ENCODE data around the gene HMX1. TPM values are rescaled to one million over a fixed set of nuclear protein-coding genes. Genes with fewer than 3 reads are reported as not detected.

Gene HMX1
- total and polyA plus RNA-seq, 2 donors (not counting 3 experiments of a cell fraction or from before 2014, with no cell fraction given) = not detected

- Histone ChIP-seq H2AFZ (ENCODE audit: low read depth, low read length) (no peak overlapping the region), H3K27me3 (ENCODE audit: control insufficient read depth in 2 of 2, insufficient read depth in 2 of 2, low read length in 2 of 2) (peaks cover 24 to 33% of the 10 kb centered on the region in 2 experiments), H3K4me3 (replicated peaks in 1 of 3; ENCODE audit: insufficient read depth in 1 of 3, low read depth in 1 of 3, low read length in 3 of 3) (no peak overlapping the region), H3K4me2 (ENCODE audit: insufficient read depth, low read length) (no peak overlapping the region), H3K4me1 (ENCODE audit: control insufficient read depth, extremely low read depth, insufficient read depth, low read length) (no peaks in the 10 kb centered on the region), H3K9ac (replicated peaks; ENCODE audit: extremely low read depth, insufficient read depth, low read length) (no peak overlapping the region), H4K20me1 (replicated peaks; ENCODE audit: control insufficient read depth, extremely low read depth, insufficient read depth, low read length) (no peaks in the 10 kb centered on the region), H3K9me1 (replicated peaks; ENCODE audit: control insufficient read depth, extremely low read depth, insufficient read depth, low read length) (no peaks in the 10 kb centered on the region), H3K36me3 (ENCODE audit: control insufficient read depth in 2 of 2, extremely low read depth in 1 of 2, insufficient read depth in 2 of 2, low read length in 2 of 2) (no peaks in the 10 kb centered on the region), H3K79me2 (ENCODE audit: control insufficient read depth, insufficient read depth, low read length) (no peaks in the 10 kb centered on the region), H3K9me3 (replicated peaks; ENCODE audit: control insufficient read depth, insufficient read depth, low read length) (no peaks in the 10 kb centered on the region), H3K27ac (ENCODE audit: insufficient read depth, low read depth, low read length) (no peak overlapping the region)
- ChIA-PET CTCF (interaction anchor here (0.6 kb wide), 1 partner anchor 11 kb away, joined by 4 read pairs; no protein-coding TSS in a partner anchor), POLR2A (no interaction called here)
- no TSS peak for BruUV-seq (replicated peaks)
- intact Hi-C loops (cut with micrococcal nuclease) = no loop called here
- dilution Hi-C loops (cut with MboI; ENCODE audit: extremely low pct_ligation_motif_present, low sequenced_read_pairs) = no loop called here
- TF ChIP-seq JUN (IDR thresholded peaks at IDR 0.05; ENCODE audit: borderline replicate concordance, insufficient read depth, insufficient read length, low read depth) = no peak
- TF ChIP-seq EZH2 (IDR thresholded peaks at IDR 0.05; ENCODE audit: borderline replicate concordance, low read depth, low read length, severe bottlenecking) = no peak
- no peak for TF ChIP-seq MYC (IDR thresholded peaks at IDR 0.05; ENCODE audit: low read depth, low read length)
- TF ChIP-seq GATA2 (IDR thresholded peaks at IDR 0.05; ENCODE audit: insufficient read depth, insufficient read length, low read depth, low read length) = no peak
- no peak for TF ChIP-seq FOS (IDR thresholded peaks at IDR 0.05; ENCODE audit: borderline replicate concordance, insufficient read depth, low read length)
- no peak for TF ChIP-seq CTCF (IDR thresholded peaks at IDR 0.05; ENCODE audit: extremely low read depth in 1 of 2, insufficient read depth in 1 of 2, low read depth in 1 of 2, low read length in 2 of 2)
- no peak for TF ChIP-seq POLR2AphosphoS5 (IDR thresholded peaks at IDR 0.05; ENCODE audit: insufficient read depth, low read depth, low read length)
- TF ChIP-seq, protein P1, sequence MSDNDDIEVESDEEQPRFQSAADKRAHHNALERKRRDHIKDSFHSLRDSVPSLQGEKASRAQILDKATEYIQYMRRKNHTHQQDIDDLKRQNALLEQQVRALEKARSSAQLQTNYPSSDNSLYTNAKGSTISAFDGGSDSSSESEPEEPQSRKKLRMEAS (IDR thresholded peaks at IDR 0.05; ENCODE audit: insufficient read depth, insufficient read length) = no peak
- TF ChIP-seq POLR2A (IDR thresholded peaks at IDR 0.05; ENCODE audit: low read depth, low read length) = no peak
- DNase-seq (ENCODE audit: low read depth, low spot score) (no peak), FAIRE-seq (no peak)
These were observed 7.9 kb upstream of the HMX1 start for GRCh38 chr4:8879574-8879973.
